Astrocyte (in vitro differentiated cells and primary cell): ENCODE results near the gene KANSL1L.

Experiments used
- CTCF ChIP-seq: IDR thresholded peaks from 2 replicates; pipeline ENCODE4 v1.5.1; 2011; ENCODE audit warnings: low read depth, mild to moderate bottlenecking, inconsistent platforms, low read length, moderate library complexity; ENCODE audit not compliant: insufficient read depth
- EZH2 ChIP-seq: IDR thresholded peaks from 2 replicates; pipeline ENCODE4 v1.6.1; 2012; ENCODE audit warnings: mild to moderate bottlenecking, low read length, inconsistent platforms; ENCODE audit not compliant: insufficient read depth

- TF ChIP-seq CTCF (no peak), EZH2 (no peak)
Measured at GRCh38 chr2:210035679-210036078, 135.5 kb downstream of the KANSL1L start.
